CD14-positive monocyte (primary cell): ENCODE measurements around the gene AEBP1. TPM values are rescaled to one million over a fixed set of nuclear protein-coding genes. Genes with fewer than 3 reads are reported as not detected.
A peak's percentile ranks its signal among the peaks of the same experiment; 100 is the strongest.

Experiments
- DNase-seq, 3 donors: peaks; one replicate each; pipeline ENCODE4 v3.0.0-alpha.2; 2011 to 2022
- H2AFZ ChIP-seq: 2 replicates; pipeline ENCODE4 v1.6.0; 2012; ENCODE audit warnings: mild to moderate bottlenecking, low read depth, low read length, inconsistent platforms; ENCODE audit not compliant: insufficient read depth, poor library complexity, severe bottlenecking
- H3K27ac ChIP-seq, 2 donors: 1 replicate in 1 of 2; 2 replicates in 1 of 2; pipeline ENCODE4 v1.5.1; 2012 to 2013; ENCODE audit warnings: low read length in 2 of 2, control low read depth in 1 of 2, inconsistent platforms in 1 of 2, low read depth in 1 of 2, mild to moderate bottlenecking in 1 of 2
- H3K27me3 ChIP-seq, 2 donors: one replicate each; pipeline versions ENCODE4 v1.6.0 to v1.6.1; 2011 to 2013; ENCODE audit warnings: low read length in 2 of 2; ENCODE audit not compliant: control insufficient read depth in 2 of 2, insufficient read depth in 2 of 2
- H3K36me3 ChIP-seq, 2 donors: replicated peaks in 1 of 2; 1 replicate in 1 of 2; 2 replicates in 1 of 2; pipeline versions ENCODE4 v1.5.1 to v1.6.1; 2012 to 2013; ENCODE audit warnings: low read length in 2 of 2, control low read depth in 1 of 2, inconsistent platforms in 1 of 2, mild to moderate bottlenecking in 1 of 2; ENCODE audit not compliant: insufficient read depth in 2 of 2, control insufficient read depth in 1 of 2
- H3K4me1 ChIP-seq, 2 donors: 1 replicate in 1 of 2; 2 replicates in 1 of 2; pipeline versions ENCODE4 v1.5.1 to v1.6.1; 2012 to 2013; ENCODE audit warnings: low read length in 2 of 2, control low read depth in 1 of 2, inconsistent platforms in 1 of 2, mild to moderate bottlenecking in 1 of 2, moderate library complexity in 1 of 2; ENCODE audit not compliant: insufficient read depth in 2 of 2, control insufficient read depth in 1 of 2
- H3K4me2 ChIP-seq: replicated peaks from 2 replicates; pipeline ENCODE3; 2012; ENCODE audit warnings: low read length, moderate library complexity, mild to moderate bottlenecking; ENCODE audit not compliant: poor library complexity, severe bottlenecking; ENCODE audit errors: extremely low read depth
- H3K4me3 ChIP-seq, 3 experiments: fragments of 200-600 bp in 1 of 3; sonication (generic) in 1 of 3; replicated peaks in 1 of 3; 1 replicate in 2 of 3; 2 replicates in 1 of 3; pipeline ENCODE4 v1.5.1; 2011 to 2013; ENCODE audit warnings: low read length in 3 of 3, mild to moderate bottlenecking in 3 of 3, control low read depth in 2 of 3, low read depth in 2 of 3, inconsistent platforms in 1 of 3, moderate library complexity in 1 of 3
- H3K79me2 ChIP-seq: 2 replicates; pipeline ENCODE4 v1.6.0; 2012; ENCODE audit warnings: mild to moderate bottlenecking, control low read depth, inconsistent platforms, low read length, moderate library complexity; ENCODE audit not compliant: insufficient read depth
- H3K9ac ChIP-seq: 2 replicates; pipeline ENCODE4 v1.6.0; 2017; ENCODE audit warnings: low read length, mild to moderate bottlenecking; ENCODE audit not compliant: insufficient read depth, poor library complexity, severe bottlenecking
- H3K9me3 ChIP-seq, 2 donors: replicated peaks in 1 of 2; 1 replicate in 1 of 2; 2 replicates in 1 of 2; pipeline versions ENCODE4 v1.5.1 to v1.6.1; 2012 to 2013; ENCODE audit warnings: low read length in 2 of 2, control low read depth in 1 of 2; ENCODE audit not compliant: control insufficient read depth in 1 of 2, insufficient read depth in 1 of 2
- H4K20me1 ChIP-seq: 2 replicates; pipeline ENCODE4 v1.6.0; 2012; ENCODE audit warnings: mild to moderate bottlenecking, low read length, control low read depth, moderate library complexity; ENCODE audit not compliant: insufficient read depth
- H3K27ac Mint-ChIP-seq, 7 donors: one replicate each; pipeline ENCODE4 v1.8.0; 2020; ENCODE audit warnings: mild to moderate bottlenecking in 7 of 7, mixed read lengths in 7 of 7, moderate library complexity in 6 of 7, inconsistent platforms in 2 of 7
- H3K27me3 Mint-ChIP-seq, 3 donors: one replicate each; pipeline ENCODE4 v1.8.0; 2021 to 2022; ENCODE audit warnings: low read depth in 3 of 3, mild to moderate bottlenecking in 3 of 3, mixed read lengths in 3 of 3, moderate library complexity in 3 of 3, inconsistent platforms in 1 of 3
- H3K36me3 Mint-ChIP-seq, 2 donors: one replicate each; pipeline ENCODE4 v1.8.0; 2020; ENCODE audit warnings: mixed read lengths in 2 of 2, inconsistent platforms in 1 of 2, mild to moderate bottlenecking in 1 of 2
- H3K4me1 Mint-ChIP-seq: one replicate; pipeline ENCODE4 v1.8.0; 2020; ENCODE audit warnings: mild to moderate bottlenecking, mixed read lengths
- H3K4me3 Mint-ChIP-seq, 2 donors: one replicate each; pipeline ENCODE4 v1.8.0; 2020; ENCODE audit warnings: mild to moderate bottlenecking in 2 of 2, mixed read lengths in 2 of 2, moderate library complexity in 1 of 2
- H3K9me3 Mint-ChIP-seq, 7 donors: one replicate each; pipeline ENCODE4 v1.8.0; 2020 to 2022; ENCODE audit warnings: mixed read lengths in 7 of 7, mild to moderate bottlenecking in 6 of 7, moderate library complexity in 6 of 7, inconsistent platforms in 2 of 7
- CTCF ChIP-seq: fragments of 200-600 bp; IDR thresholded peaks from one replicate; pipeline ENCODE4 v1.8.0; 2022; ENCODE audit warnings: antibody characterized with exemption, mild to moderate bottlenecking
- WGBS: methylation state at CpG from one replicate; pipeline ENCODE4 v1.1.5; 2013; ENCODE audit warnings: missing lambda C conversion rate; ENCODE audit not compliant: insufficient coverage; 5-methylcytosine and 5-hydroxymethylcytosine counted together
- intact Hi-C, 2 donors: fragments of 100-400 bp; cut with micrococcal nuclease; formaldehyde crosslinking; loops; one replicate each; pipeline versions ENCODE4 v1.15.0 to v1.15.1; 2023
- polyA plus RNA-seq, 3 donors: library from polyadenylated mRNA; depleted of rRNA in 1 of 3; unstranded in 2 of 3; stranded (reverse) in 1 of 3; fragments of 300-500 nt in 2 of 3; fragments of >200 nt in 1 of 3; fragmentation: Illumina TruSeq in 2 of 3; gene quantifications; 1 replicate in 2 of 3; 2 replicates in 1 of 3; pipeline ENCODE4 v1.2.3, GENCODE V29; 2012 to 2021

The AEBP1 gene
- polyA plus RNA-seq, 3 donors, result 0.08 TPM; not detected in 2

- H3K27me3 ChIP-seq, result no peaks in the 10 kb centered on the region
- no peak for TF ChIP-seq CTCF
- Mint-ChIP-seq H3K4me1 (peaks cover 5% of the 10 kb centered on the region), H3K9me3 (no peaks in the 10 kb centered on the region), H3K36me3 (peaks cover 66 to 69% of the 10 kb centered on the region in 2 donors), H3K27ac (peak overlapping the region in 3 of 7 donors; percentile 40 to 71 (median 57)), H3K4me3 (no peak overlapping the region), H3K27me3 (peaks cover 3 to 10% (median 4%) of the 10 kb centered on the region in 3 donors)
- H3K27ac ChIP-seq, result no peak overlapping the region
- no peak for DNase-seq
- no peaks in the 10 kb centered on the region for H3K4me1 ChIP-seq
- peaks cover 98% of the 10 kb centered on the region for H4K20me1 ChIP-seq
- H3K79me2 ChIP-seq, result peaks cover 20% of the 10 kb centered on the region
- H2AFZ ChIP-seq, result no peak overlapping the region
- no peak overlapping the region for H3K4me3 ChIP-seq
- no peak overlapping the region for H3K9ac ChIP-seq
- H3K4me2 ChIP-seq, result no peak overlapping the region
- H3K36me3 ChIP-seq, result peaks cover 71 to 73% of the 10 kb centered on the region in 2 donors
- 92% methylated on average over 18 of the region's 21 CpGs for WGBS
- H3K9me3 ChIP-seq, result no peaks in the 10 kb centered on the region
- intact Hi-C loops, result no loop called here
Observed at GRCh38 chr7:44060091-44060947, 43.8 kb upstream of the AEBP1 start.

GRCh38 chr7:44060948-44061644 is 43.0 kb upstream of the AEBP1 start:
- 92% methylated on average over 8 of the region's 8 CpGs for WGBS
- peaks cover 98% of the 10 kb centered on the region for H4K20me1 ChIP-seq
- no peak for TF ChIP-seq CTCF
- no peak overlapping the region for H3K4me3 ChIP-seq
- H3K4me1 ChIP-seq, result no peaks in the 10 kb centered on the region
- H3K27me3 ChIP-seq, result no peaks in the 10 kb centered on the region
- DNase-seq, result no peak
- H3K9ac ChIP-seq, result no peak overlapping the region
- no peak overlapping the region for H3K27ac ChIP-seq
- no peaks in the 10 kb centered on the region for H3K9me3 ChIP-seq
- Mint-ChIP-seq H3K9me3 (no peaks in the 10 kb centered on the region), H3K27me3 (peaks cover 3 to 16% (median 4%) of the 10 kb centered on the region in 3 donors), H3K36me3 (peaks cover 59 to 62% of the 10 kb centered on the region in 2 donors), H3K27ac (peak overlapping the region in 3 of 7 donors; percentile 15 to 50 (median 27)), H3K4me1 (peaks cover 9% of the 10 kb centered on the region), H3K4me3 (no peak overlapping the region)
- peaks cover 14% of the 10 kb centered on the region for H3K79me2 ChIP-seq
- peaks cover 64 to 65% of the 10 kb centered on the region in 2 donors for H3K36me3 ChIP-seq
- H3K4me2 ChIP-seq, result no peak overlapping the region
- H2AFZ ChIP-seq, result no peak overlapping the region
- intact Hi-C loops, result no loop called here
